ENCODE results near the gene AMZ1. TPM values are rescaled to one million over a fixed set of nuclear protein-coding genes. Genes with fewer than 3 reads are reported as not detected.
A peak's percentile ranks its signal among the peaks of the same experiment; 100 is the strongest.

The AMZ1 gene
- total and polyA plus RNA-seq, 10 of the 15 experiments (the other 5 are each of a cell fraction or from before 2014, with no cell fraction given): 0.02 to 2.0 (median 0.69) TPM

GRCh38 chr7:2757361-2757903 is 69.4 kb downstream of the AMZ1 start:
- ChIA-PET RAD21 (ENCODE audit: unreplicated experiment) (interaction anchor here (0.6 to 2.7 kb wide), 24 partner anchors 9 to 294 kb away, joined by 3 to 50 read pairs (median 4); no protein-coding TSS in a partner anchor), SMC1A (ENCODE audit: uncharacterized antibody, unreplicated experiment) (interaction anchor here (0.6 to 5.3 kb wide), 26 partner anchors 10 to 137 kb away, joined by 3 to 31 read pairs (median 5); no protein-coding TSS in a partner anchor), POLR2A (interaction anchor here (0.7 to 2.3 kb wide), 12 partner anchors 12 to 97 kb away, joined by 3 to 17 read pairs (median 4); no protein-coding TSS in a partner anchor), CTCF (interaction anchor here (0.7 to 5.6 kb wide), 24 partner anchors 10 to 520 kb away, joined by 3 to 33 read pairs (median 4); no protein-coding TSS in a partner anchor)
- no peaks in the 10 kb centered on the region; a peak in 2 of 4 replicates for H3K36me3 ChIP-seq (ENCODE audit: control insufficient read depth in 2 of 2, insufficient read depth in 2 of 2, low read length in 1 of 2)
- H3K27ac ChIP-seq (ENCODE audit: control insufficient read depth, insufficient read depth): peak overlapping the region; percentile 86
- FAIRE-seq: no peak
- no peaks in the 10 kb centered on the region; the same call in 2 of the 3 replicates for H3K9me3 ChIP-seq (replicated peaks; ENCODE audit: control insufficient read depth, insufficient read depth, low read length)
- no peak for DNase-seq (ENCODE audit: low read depth, low spot score)
- no peaks in the 10 kb centered on the region for H3K27me3 ChIP-seq (replicated peaks in 1 of 2; ENCODE audit: control insufficient read depth in 2 of 2, insufficient read depth in 2 of 2, low read length in 1 of 2)
- H4K20me1 ChIP-seq (ENCODE audit: control insufficient read depth, insufficient read depth): no peaks in the 10 kb centered on the region
- in situ Hi-C loops (cut with MboI) (no loop called here), intact Hi-C loops (cut with micrococcal nuclease; ENCODE audit: unreplicated experiment) (loop anchor here (5.0 kb wide), 1 partner anchor 65 kb away; no protein-coding TSS in a partner anchor)
- TF ChIP-seq EP300 (IDR thresholded peaks at IDR 0.05; ENCODE audit: borderline replicate concordance in 1 of 2, control insufficient read depth in 1 of 2, low read depth in 2 of 2, low read length in 2 of 2): no peak
- peak; percentile 35; the same call in 1 of the 2 replicates for TF ChIP-seq MXI1 (IDR thresholded peaks at IDR 0.05; ENCODE audit: low read depth, low read length)
- no peak for TF ChIP-seq IRF4 (IDR thresholded peaks at IDR 0.05; ENCODE audit: low read depth, low read length)
- no peak for TF ChIP-seq POLR2AphosphoS2 (IDR thresholded peaks at IDR 0.05; ENCODE audit: low read depth, low read length)
- H3K9ac ChIP-seq (ENCODE audit: control insufficient read depth, insufficient read depth, low read length): no peak overlapping the region
- peaks cover 2% of the 10 kb centered on the region for H3K79me2 ChIP-seq (ENCODE audit: control insufficient read depth, insufficient read depth, low read length)
- H2AFZ ChIP-seq (ENCODE audit: control insufficient read depth, low read depth, low read length): no peak overlapping the region
- BruUV-seq (replicated peaks): TSS peak; percentile 72
- 59% methylated on average over 11 of the region's 11 CpGs for WGBS (ENCODE audit: insufficient coverage, insufficient replicate concordance, low lambda C conversion rate, missing lambda C conversion rate)
- peak; percentile 32 for ATAC-seq
- H3K4me1 ChIP-seq (ENCODE audit: control insufficient read depth, insufficient read depth, low read length): peaks cover 33% of the 10 kb centered on the region
- H3K4me2 ChIP-seq (ENCODE audit: control insufficient read depth, insufficient read depth): peak overlapping the region; percentile 10; the same call in 1 of the 2 replicates
- H3K4me3 ChIP-seq: no peak overlapping the region

All from GM12878 (cell line).